GM12801 (cell line): Measurements from ENCODE around the gene SPINT1.
A peak's percentile ranks its signal among the peaks of the same experiment; 100 is the strongest.

Source experiments
- CTCF ChIP-seq: IDR thresholded peaks from one replicate; pipeline ENCODE4 v1.5.1; 2011; ENCODE audit warnings: control low read depth; ENCODE audit not compliant: insufficient read length; ENCODE audit errors: extremely low read depth

Gene SPINT1

GRCh38 chr15:40854161-40854560, 10.3 kb downstream of the SPINT1 start:
- TF ChIP-seq CTCF, result no peak

- no peak for TF ChIP-seq CTCF
Measured at GRCh38 chr15:40855706-40856234, 11.9 kb downstream of the SPINT1 start.

- TF ChIP-seq CTCF, result no peak
Measured at GRCh38 chr15:40856746-40857145, 12.9 kb downstream of the SPINT1 start.

- TF ChIP-seq CTCF, result peak; percentile 68
Measured at GRCh38 chr15:40857601-40858341, 13.9 kb downstream of the SPINT1 start.

- no peak for TF ChIP-seq CTCF
Measured at GRCh38 chr15:40858706-40859105, 14.9 kb downstream of the SPINT1 start.

GRCh38 chr15:40859206-40859851, 15.5 kb downstream of the SPINT1 start:
- peak; percentile 74 for TF ChIP-seq CTCF

- TF ChIP-seq CTCF, result no peak
Measured at GRCh38 chr15:40863660-40864270, 19.9 kb downstream of the SPINT1 start.
